GM21360 (cell line): Measurements from ENCODE around the gene IFT27.

ENCODE experiments used
- ATAC-seq: cut with Tn5 transposase; IDR thresholded peaks from one replicate; pipeline ENCODE4 v1.9.1; 2021; ENCODE audit warnings: mild to moderate bottlenecking, moderate library complexity; ENCODE audit not compliant: unreplicated experiment

IFT27 gene

DNA sequence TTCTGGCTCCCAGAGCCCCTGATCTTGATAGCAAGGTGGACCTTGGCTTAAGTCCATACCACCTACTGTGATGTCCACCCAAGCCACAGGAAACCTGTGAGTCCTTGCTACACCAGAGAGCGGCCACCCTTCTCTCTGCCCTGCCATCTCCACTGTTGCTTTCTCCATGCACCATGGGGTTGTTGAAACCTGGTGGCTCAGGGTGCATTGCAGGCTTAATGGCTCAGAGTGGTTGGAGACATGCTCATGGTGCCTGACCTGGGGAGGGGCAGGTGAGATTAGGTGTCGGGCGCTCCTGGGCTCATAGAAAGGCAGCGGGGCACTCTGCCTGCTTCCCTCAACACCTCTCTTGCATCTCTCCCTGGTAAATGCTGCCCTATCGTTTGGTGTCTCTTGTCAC, 47.4 kb downstream of the IFT27 start:
- ATAC-seq: no peak

DNA sequence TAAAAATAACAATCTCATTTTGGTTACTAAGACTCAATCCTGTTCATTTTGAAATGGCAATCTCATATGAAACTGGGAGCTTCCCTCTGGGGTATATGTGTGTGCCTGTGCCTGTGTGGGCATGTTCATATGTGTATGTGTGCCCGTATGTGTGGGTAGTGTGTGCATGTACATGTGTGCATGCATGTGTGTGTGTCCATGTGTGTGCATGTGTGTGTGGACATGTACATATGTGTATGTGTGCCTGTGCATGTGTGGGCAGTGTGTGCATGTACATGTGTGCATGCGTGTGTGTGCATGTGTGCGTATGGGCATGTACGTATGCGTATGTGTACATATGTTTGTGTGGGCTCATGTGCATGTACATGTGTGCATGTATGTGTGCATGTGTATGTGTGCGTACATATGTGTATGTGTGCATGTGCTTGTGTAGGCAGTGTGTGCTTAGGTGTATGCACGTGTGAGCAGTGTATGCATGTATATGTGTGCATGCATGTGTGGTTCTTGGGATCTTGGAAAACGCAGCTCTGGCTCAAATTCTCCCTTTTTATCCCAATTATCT, 47.9 kb downstream of the IFT27 start:
- ATAC-seq: no peak

DNA sequence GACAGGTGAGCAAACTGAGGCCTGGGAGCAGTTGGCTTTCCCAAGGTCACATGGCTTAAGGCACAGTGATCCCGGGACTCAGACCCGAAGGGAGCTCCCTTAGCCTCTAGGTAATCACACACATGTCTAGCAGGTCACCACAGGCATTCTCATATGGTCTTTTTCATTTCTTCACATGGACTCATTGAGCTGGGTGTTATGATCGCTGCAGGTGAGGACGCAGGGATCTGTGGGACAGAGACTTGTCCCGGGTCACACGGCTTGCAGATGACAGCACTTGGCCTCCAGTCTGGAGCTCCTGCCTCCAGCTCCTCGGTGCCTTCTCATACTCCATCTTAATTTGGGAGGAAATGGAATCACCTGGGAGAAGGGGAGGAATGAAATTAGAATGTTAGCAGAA, 48.8 kb downstream of the IFT27 start:
- ATAC-seq: no peak

DNA sequence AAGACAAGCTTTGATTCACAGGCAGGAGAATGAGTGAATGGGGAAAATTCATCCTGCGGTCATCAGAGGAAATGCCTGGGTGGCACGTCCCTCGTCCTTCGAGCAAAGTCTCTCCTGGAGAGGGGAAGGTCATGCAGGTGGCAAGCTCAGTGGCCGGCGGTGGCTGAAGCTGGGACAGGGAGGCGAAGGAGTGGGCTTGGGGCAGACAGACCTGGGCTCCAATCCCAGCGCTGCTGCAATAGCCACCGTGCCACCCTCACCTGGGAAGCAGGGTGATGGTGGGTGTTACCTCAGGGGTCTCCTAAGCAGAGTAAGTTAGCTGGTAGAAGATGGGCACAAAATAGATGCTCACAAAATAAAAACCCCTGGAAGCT, 49.9 kb downstream of the IFT27 start:
- no peak for ATAC-seq

DNA sequence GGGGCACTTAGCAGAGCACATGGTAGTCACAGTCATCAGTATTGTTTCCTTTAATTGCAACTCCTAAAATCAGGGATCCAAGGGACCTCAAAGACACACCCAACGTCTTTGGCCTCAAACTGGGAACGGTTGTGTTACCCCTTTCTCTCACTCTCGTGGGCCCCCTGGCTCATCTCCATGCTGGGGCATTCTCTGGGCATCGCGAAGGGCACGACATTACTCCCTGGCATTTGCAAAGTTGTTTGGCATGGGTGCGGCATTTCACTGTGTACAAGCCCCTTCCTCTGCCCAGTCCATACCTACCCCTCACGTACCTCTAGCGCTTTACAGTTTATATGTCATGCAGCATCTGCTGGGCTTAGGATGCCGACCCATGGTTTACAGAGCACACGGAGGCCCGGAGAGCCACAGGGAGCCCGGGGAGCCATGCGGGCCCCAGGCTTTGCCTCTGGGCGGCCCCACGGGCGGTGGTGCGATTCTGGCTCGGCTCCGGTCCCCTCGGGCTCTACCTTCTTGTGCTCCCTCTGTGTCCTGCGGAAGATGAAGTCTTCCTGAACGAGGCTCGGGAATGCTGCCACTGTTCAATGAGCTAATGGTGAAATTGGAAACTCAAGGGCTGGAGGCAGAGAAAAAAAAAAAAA, 50.4 kb downstream of the IFT27 start:
- no peak for ATAC-seq

DNA sequence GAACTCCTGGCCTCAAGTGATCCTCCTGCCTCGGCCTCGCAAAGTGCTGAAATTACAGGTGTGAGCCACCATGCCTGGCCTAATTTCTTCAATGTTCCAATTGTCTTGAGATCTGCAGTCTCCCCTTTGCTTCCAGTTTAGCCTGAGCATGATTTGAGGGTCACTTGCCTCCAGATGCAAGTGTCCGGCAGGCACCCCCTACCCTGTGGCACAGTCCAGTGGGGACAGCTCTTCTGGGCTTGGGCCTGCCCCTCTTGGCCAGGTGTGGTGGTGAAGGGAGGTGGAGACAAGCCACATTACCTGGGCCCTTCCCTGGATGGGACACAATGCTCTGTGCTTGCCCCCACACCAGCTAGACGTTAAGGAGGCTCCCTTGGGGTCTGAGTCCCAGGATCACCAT, 51.1 kb downstream of the IFT27 start:
- no peak for ATAC-seq

DNA sequence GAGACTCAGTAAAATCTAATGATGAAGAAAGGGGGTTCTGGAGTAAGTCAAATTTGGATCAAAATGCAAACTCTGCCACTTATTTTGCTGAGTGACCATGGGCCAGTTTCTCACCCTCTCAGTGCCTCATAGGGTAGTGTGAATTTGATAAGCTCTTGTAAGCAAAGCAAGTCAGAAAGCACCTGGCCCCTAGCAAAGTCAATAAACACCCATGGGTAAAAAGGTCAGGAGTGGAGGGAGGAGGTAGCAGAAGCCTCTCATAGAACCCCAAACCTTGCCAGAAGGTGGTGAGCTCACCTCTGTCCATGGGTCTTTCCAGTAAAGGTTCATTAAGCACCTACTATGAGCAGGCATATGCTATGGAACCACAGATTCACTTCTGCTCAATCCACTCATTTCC, 53.9 kb downstream of the IFT27 start:
- ATAC-seq: no peak

DNA sequence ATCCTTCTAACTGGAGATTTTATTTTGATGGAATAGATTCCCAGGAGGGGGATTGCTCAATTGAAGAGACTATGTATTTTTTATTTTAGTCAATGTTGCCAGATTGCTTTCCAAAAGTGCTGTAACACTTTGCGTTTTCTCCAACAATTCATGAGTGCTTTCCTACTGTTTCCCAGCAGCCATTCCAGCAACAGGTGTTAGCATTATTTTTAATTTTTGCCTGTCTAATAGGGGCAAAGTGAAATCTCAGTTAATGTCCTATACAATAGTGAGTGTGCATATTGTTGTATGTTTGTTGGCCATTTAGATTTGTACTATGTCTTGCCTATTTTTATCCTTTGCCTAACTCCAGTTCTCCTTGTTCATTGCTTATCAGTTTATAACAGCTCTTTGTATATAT, 60.3 kb downstream of the IFT27 start:
- ATAC-seq: no peak

DNA sequence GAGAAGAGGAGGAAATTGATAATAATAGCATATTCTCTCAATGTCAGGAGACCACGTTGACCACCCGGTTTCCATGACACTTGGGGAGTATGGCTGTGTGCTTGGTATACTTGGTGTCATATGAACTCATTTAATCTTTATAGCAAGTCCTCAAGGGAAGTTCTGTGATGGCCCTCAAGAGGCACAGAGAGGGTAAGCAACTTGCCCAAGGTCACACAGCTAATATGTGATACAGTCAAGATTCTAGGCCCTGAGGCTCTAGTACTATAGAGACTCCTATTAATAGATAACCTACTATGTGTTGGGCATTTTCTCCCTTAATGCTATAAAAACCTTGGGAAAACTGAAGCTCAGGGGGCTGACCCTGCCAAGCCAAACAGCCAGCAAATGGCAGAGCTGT, 61.8 kb downstream of the IFT27 start:
- ATAC-seq: no peak

DNA sequence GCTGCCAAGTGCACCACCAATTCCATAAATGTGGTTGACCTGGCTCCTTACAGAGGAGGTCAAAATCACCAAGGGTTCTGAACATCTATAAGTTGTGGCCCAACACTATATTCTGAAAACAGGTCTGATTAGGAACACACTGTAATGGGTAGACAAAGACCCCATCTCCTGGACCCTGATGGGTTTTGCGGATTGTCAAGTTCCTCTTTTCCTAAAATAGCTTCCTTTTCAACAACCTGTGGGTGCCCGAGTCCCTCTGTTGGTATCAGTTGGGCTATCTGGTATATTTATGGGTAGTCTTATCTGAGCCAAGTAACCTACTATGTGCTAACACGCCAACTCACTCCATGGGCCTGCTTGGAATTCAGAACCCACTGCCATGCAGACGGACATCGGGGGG, 62.5 kb downstream of the IFT27 start:
- ATAC-seq: no peak
